Endothelial cell (in vitro differentiated cells): ENCODE results near the gene ACOT11. TPM values are rescaled to one million over a fixed set of nuclear protein-coding genes. Genes with fewer than 3 reads are reported as not detected.

Experiments used
- DNase-seq: peaks from one replicate; pipeline ENCODE4 v3.0.0; 2021; ENCODE audit warnings: low spot score
- H3K27ac Mint-ChIP-seq: one replicate; pipeline ENCODE4 v1.8.0; 2021; ENCODE audit warnings: mixed read lengths, inconsistent platforms; ENCODE audit not compliant: unreplicated experiment
- H3K27me3 Mint-ChIP-seq: one replicate; pipeline ENCODE4 v1.8.0; 2021; ENCODE audit warnings: mild to moderate bottlenecking, moderate library complexity, mixed read lengths, inconsistent platforms; ENCODE audit not compliant: unreplicated experiment
- H3K36me3 Mint-ChIP-seq: one replicate; pipeline ENCODE4 v1.8.0; 2021; ENCODE audit warnings: mild to moderate bottlenecking, low read depth, mixed read lengths, inconsistent platforms; ENCODE audit not compliant: unreplicated experiment
- H3K4me1 Mint-ChIP-seq: one replicate; pipeline ENCODE4 v1.8.0; 2021; ENCODE audit warnings: mild to moderate bottlenecking, mixed read lengths, inconsistent platforms; ENCODE audit not compliant: unreplicated experiment
- H3K4me3 Mint-ChIP-seq: one replicate; pipeline ENCODE4 v1.8.0; 2021; ENCODE audit warnings: mild to moderate bottlenecking, mixed read lengths, inconsistent platforms; ENCODE audit not compliant: unreplicated experiment
- H3K9me3 Mint-ChIP-seq: one replicate; pipeline ENCODE4 v1.8.0; 2021; ENCODE audit warnings: mixed read lengths, inconsistent platforms; ENCODE audit not compliant: unreplicated experiment
- total RNA-seq: library from RNA; stranded (reverse); fragmentation: NEBNext Ultra II Directional; extraction: Animal tissue kit (Norgen Biotek cat#: 25700); gene quantifications from one replicate; pipeline ENCODE4 v1.2.1, GENCODE V29; 2021; ENCODE audit not compliant: unreplicated experiment
- TF ChIP-seq, protein P1 (sequence below): fragments of 200-600 bp; sonication (generic); IDR thresholded peaks from one replicate; pipeline ENCODE4 v1.5.0; 2021; ENCODE audit warnings: antibody characterized with exemption; ENCODE audit not compliant: unreplicated experiment

The ACOT11 gene
- total RNA-seq, 1 donor from 2014 or later, result 35.6 TPM

- peaks cover 4% of the 10 kb centered on the region for H3K4me1 Mint-ChIP-seq
- no peaks in the 10 kb centered on the region for H3K9me3 Mint-ChIP-seq
- TF ChIP-seq, protein P1, sequence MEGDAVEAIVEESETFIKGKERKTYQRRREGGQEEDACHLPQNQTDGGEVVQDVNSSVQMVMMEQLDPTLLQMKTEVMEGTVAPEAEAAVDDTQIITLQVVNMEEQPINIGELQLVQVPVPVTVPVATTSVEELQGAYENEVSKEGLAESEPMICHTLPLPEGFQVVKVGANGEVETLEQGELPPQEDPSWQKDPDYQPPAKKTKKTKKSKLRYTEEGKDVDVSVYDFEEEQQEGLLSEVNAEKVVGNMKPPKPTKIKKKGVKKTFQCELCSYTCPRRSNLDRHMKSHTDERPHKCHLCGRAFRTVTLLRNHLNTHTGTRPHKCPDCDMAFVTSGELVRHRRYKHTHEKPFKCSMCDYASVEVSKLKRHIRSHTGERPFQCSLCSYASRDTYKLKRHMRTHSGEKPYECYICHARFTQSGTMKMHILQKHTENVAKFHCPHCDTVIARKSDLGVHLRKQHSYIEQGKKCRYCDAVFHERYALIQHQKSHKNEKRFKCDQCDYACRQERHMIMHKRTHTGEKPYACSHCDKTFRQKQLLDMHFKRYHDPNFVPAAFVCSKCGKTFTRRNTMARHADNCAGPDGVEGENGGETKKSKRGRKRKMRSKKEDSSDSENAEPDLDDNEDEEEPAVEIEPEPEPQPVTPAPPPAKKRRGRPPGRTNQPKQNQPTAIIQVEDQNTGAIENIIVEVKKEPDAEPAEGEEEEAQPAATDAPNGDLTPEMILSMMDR, result no peak
- peaks cover 10% of the 10 kb centered on the region for H3K36me3 Mint-ChIP-seq
- no peak for DNase-seq
- no peak overlapping the region for H3K4me3 Mint-ChIP-seq
- no peaks in the 10 kb centered on the region for H3K27me3 Mint-ChIP-seq
- no peak overlapping the region for H3K27ac Mint-ChIP-seq
Measured at GRCh38 chr1:54559111-54559548, 11.1 kb downstream of the ACOT11 start.

DNA sequence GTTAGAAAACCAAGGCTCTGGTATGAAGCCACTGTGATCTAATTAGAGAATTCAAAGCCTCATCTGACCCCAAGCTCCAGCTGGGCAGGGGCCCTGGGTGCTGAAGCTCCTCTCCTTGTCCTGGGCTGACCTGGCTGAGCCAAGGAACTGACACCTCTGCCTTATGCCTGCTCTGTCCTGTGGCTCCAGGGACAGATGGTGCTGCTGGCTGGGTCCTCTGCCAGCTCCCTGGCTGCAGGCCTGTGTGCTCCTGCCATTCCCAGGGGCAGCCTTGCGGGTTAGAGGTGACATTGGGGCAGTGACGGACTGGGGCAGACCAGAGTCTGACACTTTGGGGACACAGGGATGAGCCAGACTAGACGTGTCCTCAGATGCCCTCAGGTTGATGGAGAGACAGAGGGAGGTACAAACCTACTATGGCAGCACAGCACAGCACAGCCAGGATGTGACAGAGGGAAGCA, 11.8 kb downstream of the ACOT11 start:
- H3K9me3 Mint-ChIP-seq, result no peaks in the 10 kb centered on the region
- no peak overlapping the region for H3K27ac Mint-ChIP-seq
- DNase-seq, result no peak
- peaks cover 2% of the 10 kb centered on the region for H3K27me3 Mint-ChIP-seq
- H3K4me1 Mint-ChIP-seq, result peaks cover 10% of the 10 kb centered on the region
- H3K4me3 Mint-ChIP-seq, result no peak overlapping the region
- H3K36me3 Mint-ChIP-seq, result peaks cover 5% of the 10 kb centered on the region
- TF ChIP-seq, protein P1, result no peak

GRCh38 chr1:54564312-54565112, 16.5 kb downstream of the ACOT11 start:
- Mint-ChIP-seq H3K27ac (no peak overlapping the region), H3K4me1 (peaks cover 39% of the 10 kb centered on the region), H3K9me3 (no peaks in the 10 kb centered on the region), H3K27me3 (peaks cover 5% of the 10 kb centered on the region), H3K36me3 (peaks cover 13% of the 10 kb centered on the region), H3K4me3 (no peak overlapping the region)
- TF ChIP-seq, protein P1, result no peak
- no peak for DNase-seq

GRCh38 chr1:54565113-54565501, 17.1 kb downstream of the ACOT11 start:
- Mint-ChIP-seq H3K27ac (no peak overlapping the region), H3K27me3 (peaks cover 5% of the 10 kb centered on the region), H3K4me3 (no peak overlapping the region), H3K9me3 (no peaks in the 10 kb centered on the region), H3K4me1 (peaks cover 45% of the 10 kb centered on the region), H3K36me3 (peaks cover 13% of the 10 kb centered on the region)
- TF ChIP-seq, protein P1, result no peak
- DNase-seq, result no peak
